SKM-1 (cell line): ENCODE results near the gene CHST7.

Experiments
- DNase-seq: peaks from one replicate; lab custom pipeline; 2025; ENCODE audit not compliant: unreplicated experiment; lab: John Stamatoyannopoulos, UW

The CHST7 gene

DNA sequence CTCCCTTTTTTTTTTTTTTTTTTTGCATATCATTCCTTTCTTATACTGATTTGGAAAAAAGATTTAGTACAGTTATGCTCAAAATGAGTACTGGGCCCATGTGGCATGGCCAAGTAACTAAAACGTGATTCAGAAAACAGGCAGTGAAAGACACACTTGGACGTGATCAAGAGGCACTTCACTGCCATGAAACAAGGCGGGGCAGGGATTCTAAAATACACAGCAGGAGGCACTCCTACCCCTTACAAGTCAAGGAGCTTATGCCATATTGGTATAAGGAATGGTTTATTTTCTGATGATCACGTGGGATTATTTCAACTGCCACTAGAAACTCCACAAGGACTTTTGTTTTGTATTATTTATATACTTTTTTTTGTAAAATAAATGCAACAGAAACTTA is 72.0 kb downstream of the CHST7 start:
- DNase-seq = no peak

DNA sequence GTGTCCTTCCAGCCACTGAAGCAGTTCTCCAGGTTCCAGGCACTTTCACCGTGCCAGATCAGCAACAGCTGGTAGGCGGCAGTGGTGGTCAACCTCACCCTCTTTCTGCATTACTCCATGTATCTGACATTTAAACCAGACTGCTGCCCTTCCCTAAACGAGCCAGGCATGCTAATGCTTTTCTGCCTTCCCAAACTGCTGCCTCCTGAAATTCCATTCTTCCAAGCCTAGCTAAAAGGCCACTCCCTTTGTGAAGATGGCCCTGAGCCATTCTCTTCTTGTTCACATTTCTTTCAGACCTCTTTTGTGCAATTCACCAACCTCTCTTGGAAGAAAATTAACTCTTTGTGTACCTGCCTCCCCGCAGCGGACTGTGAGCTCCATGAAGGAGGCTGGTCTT is 73.7 kb downstream of the CHST7 start:
- no peak for DNase-seq
